Erythroblast (primary cell): ENCODE data around the gene CACNA1I.

Experiments used
- GATA1 ChIP-seq: IDR thresholded peaks from 2 replicates; pipeline ENCODE4 v1.6.1; 2011; ENCODE audit warnings: low read depth, mild to moderate bottlenecking, control low read depth, low read length, moderate library complexity
- POLR2A ChIP-seq: IDR thresholded peaks from 2 replicates; pipeline ENCODE4 v1.6.1; 2011; ENCODE audit warnings: mild to moderate bottlenecking, low read length

DNA sequence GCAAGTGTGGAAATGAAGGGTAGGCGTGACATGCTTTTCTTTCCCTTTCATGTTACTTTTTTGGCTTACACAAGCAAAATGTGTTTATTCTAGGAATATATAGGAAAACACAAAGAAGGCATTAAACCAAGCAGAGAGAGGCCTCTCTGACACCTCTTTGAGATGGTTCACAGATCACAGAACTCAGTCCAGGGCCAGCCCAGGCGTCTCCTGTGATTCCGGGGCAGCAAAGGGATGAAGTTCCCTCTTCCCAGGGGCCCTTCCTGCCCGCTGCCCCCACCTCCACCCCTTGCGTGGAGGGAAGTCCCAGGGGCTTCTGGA lies 78.0 kb downstream of the CACNA1I start:
- no peak for TF ChIP-seq POLR2A
- TF ChIP-seq GATA1: no peak
